Measurements from ENCODE around the gene ERI3. TPM values are rescaled to one million over a fixed set of nuclear protein-coding genes. Genes with fewer than 3 reads are reported as not detected.

ERI3 gene
- total RNA-seq, 1 experiment from 2014 or later = 74.2 TPM

DNA sequence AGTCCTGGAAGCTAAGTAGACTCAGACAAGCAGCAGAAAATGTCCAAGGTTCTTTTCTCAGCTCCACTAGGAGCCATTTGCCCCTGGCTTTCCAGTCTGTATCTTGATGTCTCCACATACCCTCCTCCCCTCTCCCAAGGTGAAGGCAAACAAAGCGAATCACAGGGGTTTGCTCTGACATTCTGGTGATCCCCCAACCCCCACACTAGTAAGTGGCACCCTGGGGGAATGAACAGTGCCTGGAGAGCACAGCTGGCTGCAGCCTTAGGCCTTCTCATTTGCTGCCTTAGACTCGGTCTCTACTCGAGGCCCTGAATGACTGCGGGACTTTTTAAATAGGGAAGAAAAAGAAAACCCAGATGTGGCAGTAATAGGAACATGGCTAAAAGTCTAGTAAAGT is 15.3 kb downstream of the ERI3 start:
- Histone ChIP-seq H3K9me2 (ENCODE audit: insufficient read depth) (no peaks in the 10 kb centered on the region), H3K36me3 (ENCODE audit: control insufficient read depth in 1 of 2, insufficient read depth in 2 of 2, low read length in 2 of 2) (peaks cover 11 to 29% of the 10 kb centered on the region in 2 experiments), H3K4me2 (ENCODE audit: low read length) (no peak overlapping the region), H4K20me1 (ENCODE audit: insufficient read depth) (no peaks in the 10 kb centered on the region; the same call in 1 of the 2 replicates), H3K79me2 (ENCODE audit: insufficient read depth, low read length) (peaks cover 31% of the 10 kb centered on the region), H3K27me3 (ENCODE audit: insufficient read depth, low read length) (no peaks in the 10 kb centered on the region), H3K9ac (ENCODE audit: low read length) (no peak overlapping the region), H3K4me3 (replicated peaks in 1 of 2; ENCODE audit: low read depth in 1 of 2, low read length in 2 of 2) (no peak overlapping the region), H3K27ac (ENCODE audit: low read depth, low read length) (no peak overlapping the region), H3K9me3 (ENCODE audit: control insufficient read depth in 1 of 2, insufficient read depth in 1 of 2, low read depth in 1 of 2, low read length in 2 of 2) (peaks cover 0 to 5% of the 10 kb centered on the region in 2 experiments; a peak in 1 of 4 replicates), H3K4me1 (ENCODE audit: control insufficient read depth in 1 of 2, insufficient read depth in 2 of 2, low read length in 2 of 2) (no peaks in the 10 kb centered on the region), H2AFZ (ENCODE audit: low read depth, low read length, poor library complexity, severe bottlenecking) (no peak overlapping the region)
- POLR2A ChIA-PET = no interaction called here
- no peak for TF ChIP-seq POLR2A (IDR thresholded peaks at IDR 0.05; ENCODE audit: borderline replicate concordance, extremely low read depth, insufficient read depth, insufficient read length)
- TF ChIP-seq ATF3 (IDR thresholded peaks at IDR 0.05) = no peak
- no peak for TF ChIP-seq SIN3A (IDR thresholded peaks at IDR 0.05; ENCODE audit: low read depth)
- no peak for TF ChIP-seq TCF7L2 (IDR thresholded peaks at IDR 0.05; ENCODE audit: borderline replicate concordance, extremely low read depth, insufficient read depth, insufficient read length)
- TF ChIP-seq RAD21 (IDR thresholded peaks at IDR 0.05; ENCODE audit: low read depth) = no peak
- no peak for TF ChIP-seq YY1 (IDR thresholded peaks at IDR 0.05; ENCODE audit: extremely low read depth, insufficient replicate concordance, low read depth, low read length)
- TF ChIP-seq, protein P1, sequence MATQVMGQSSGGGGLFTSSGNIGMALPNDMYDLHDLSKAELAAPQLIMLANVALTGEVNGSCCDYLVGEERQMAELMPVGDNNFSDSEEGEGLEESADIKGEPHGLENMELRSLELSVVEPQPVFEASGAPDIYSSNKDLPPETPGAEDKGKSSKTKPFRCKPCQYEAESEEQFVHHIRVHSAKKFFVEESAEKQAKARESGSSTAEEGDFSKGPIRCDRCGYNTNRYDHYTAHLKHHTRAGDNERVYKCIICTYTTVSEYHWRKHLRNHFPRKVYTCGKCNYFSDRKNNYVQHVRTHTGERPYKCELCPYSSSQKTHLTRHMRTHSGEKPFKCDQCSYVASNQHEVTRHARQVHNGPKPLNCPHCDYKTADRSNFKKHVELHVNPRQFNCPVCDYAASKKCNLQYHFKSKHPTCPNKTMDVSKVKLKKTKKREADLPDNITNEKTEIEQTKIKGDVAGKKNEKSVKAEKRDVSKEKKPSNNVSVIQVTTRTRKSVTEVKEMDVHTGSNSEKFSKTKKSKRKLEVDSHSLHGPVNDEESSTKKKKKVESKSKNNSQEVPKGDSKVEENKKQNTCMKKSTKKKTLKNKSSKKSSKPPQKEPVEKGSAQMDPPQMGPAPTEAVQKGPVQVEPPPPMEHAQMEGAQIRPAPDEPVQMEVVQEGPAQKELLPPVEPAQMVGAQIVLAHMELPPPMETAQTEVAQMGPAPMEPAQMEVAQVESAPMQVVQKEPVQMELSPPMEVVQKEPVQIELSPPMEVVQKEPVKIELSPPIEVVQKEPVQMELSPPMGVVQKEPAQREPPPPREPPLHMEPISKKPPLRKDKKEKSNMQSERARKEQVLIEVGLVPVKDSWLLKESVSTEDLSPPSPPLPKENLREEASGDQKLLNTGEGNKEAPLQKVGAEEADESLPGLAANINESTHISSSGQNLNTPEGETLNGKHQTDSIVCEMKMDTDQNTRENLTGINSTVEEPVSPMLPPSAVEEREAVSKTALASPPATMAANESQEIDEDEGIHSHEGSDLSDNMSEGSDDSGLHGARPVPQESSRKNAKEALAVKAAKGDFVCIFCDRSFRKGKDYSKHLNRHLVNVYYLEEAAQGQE (IDR thresholded peaks at IDR 0.05; ENCODE audit: low read depth) = no peak
- no peak for TF ChIP-seq POLR2AphosphoS5 (IDR thresholded peaks at IDR 0.05; ENCODE audit: low read depth, low read length)
- TF ChIP-seq FOSL1 (IDR thresholded peaks at IDR 0.05; ENCODE audit: low read depth) = no peak
- no peak for TF ChIP-seq CEBPB (IDR thresholded peaks at IDR 0.05; ENCODE audit: low read depth)
- TF ChIP-seq, protein P2, sequence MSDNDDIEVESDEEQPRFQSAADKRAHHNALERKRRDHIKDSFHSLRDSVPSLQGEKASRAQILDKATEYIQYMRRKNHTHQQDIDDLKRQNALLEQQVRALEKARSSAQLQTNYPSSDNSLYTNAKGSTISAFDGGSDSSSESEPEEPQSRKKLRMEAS (IDR thresholded peaks at IDR 0.05) = no peak
- TF ChIP-seq ZBTB33 (IDR thresholded peaks at IDR 0.05; ENCODE audit: extremely low read depth, insufficient replicate concordance, low read length) = no peak
- TF ChIP-seq EZH2phosphoT487 (IDR thresholded peaks at IDR 0.05; ENCODE audit: borderline replicate concordance) = no peak
- no peak for TF ChIP-seq ZFX (IDR thresholded peaks at IDR 0.05)
- TF ChIP-seq JUND (IDR thresholded peaks at IDR 0.05) = no peak
- TF ChIP-seq EGR1 (IDR thresholded peaks at IDR 0.05; ENCODE audit: low read depth) = no peak
- no peak for TF ChIP-seq EZH2 (IDR thresholded peaks at IDR 0.05)
- TF ChIP-seq CBX3 (IDR thresholded peaks at IDR 0.05; ENCODE audit: low read depth) = no peak
- TF ChIP-seq ZNF274 (IDR thresholded peaks at IDR 0.05; ENCODE audit: low read depth, low read length) = no peak
- TF ChIP-seq SRF (IDR thresholded peaks at IDR 0.05; ENCODE audit: low read depth) = no peak
- no TSS peak for BruUV-seq (replicated peaks)
- ATAC-seq (no peak), DNase-seq (ENCODE audit: low read depth, low spot score) (no peak)
- CTCF ChIA-PET = no interaction called here
- intact Hi-C loops (cut with micrococcal nuclease) = no loop called here
- RAD21 ChIA-PET (ENCODE audit: low non-redundant PET in 1 of 2, low total read pairs in 2 of 2, uncharacterized antibody in 2 of 2, unreplicated experiment in 2 of 2) = no interaction called here

All from HCT116 (cell line).